Adrenal gland (tissue), 12 donors: ENCODE data around the gene CATSPERB. TPM values are rescaled to one million over a fixed set of nuclear protein-coding genes. Genes with fewer than 3 reads are reported as not detected.

Experiments
- DNase-seq, 7 donors: peaks; one replicate each; pipeline ENCODE4 v3.0.0-alpha.2; 2019 to 2020
- H3K27ac ChIP-seq, 5 donors: fragments of 200-600 bp; sonication (generic) in 4 of 5; 1 replicate in 3 of 5; 2 replicates in 2 of 5; pipeline versions ENCODE4 v1.5.1 to v1.8.0; 2016 to 2020; ENCODE audit warnings: mild to moderate bottlenecking in 1 of 5
- H3K27me3 ChIP-seq: fragments of 200-600 bp; 2 replicates; pipeline ENCODE4 v1.8.0; 2021
- H3K36me3 ChIP-seq, 2 donors: fragments of 200-600 bp; replicated peaks in 1 of 2; 1 replicate in 1 of 2; 2 replicates in 1 of 2; pipeline versions ENCODE4 v1.5.1 to v1.8.0; 2018 to 2022
- H3K4me1 ChIP-seq, 2 donors: fragments of 200-600 bp; replicated peaks in 1 of 2; 1 replicate in 1 of 2; 2 replicates in 1 of 2; pipeline versions ENCODE4 v1.5.1 to v1.8.0; 2018 to 2021
- H3K4me3 ChIP-seq, 4 donors: fragments of 200-600 bp; sonication (generic) in 3 of 4; one replicate each; pipeline ENCODE4 v1.5.1; 2016 to 2018
- H3K9me3 ChIP-seq, 3 donors: fragments of 200-600 bp; sonication (generic) in 1 of 3; replicated peaks in 1 of 3; 1 replicate in 2 of 3; 2 replicates in 1 of 3; pipeline versions ENCODE4 v1.5.1 to v1.8.0; 2016 to 2021
- CTCF ChIP-seq, 6 experiments: fragments of 450-650 bp in 4 of 6; fragments of 200-600 bp in 2 of 6; sonication (generic) in 1 of 6; IDR thresholded peaks; 1 replicate in 5 of 6; 2 replicates in 1 of 6; pipeline versions ENCODE4 v1.5.1 to v1.8.0; 2016 to 2021; ENCODE audit warnings: antibody characterized with exemption in 6 of 6, mild to moderate bottlenecking in 2 of 6, moderate library complexity in 1 of 6
- POLR2A ChIP-seq, 2 donors: fragments of 450-650 bp; IDR thresholded peaks; one replicate each; pipeline ENCODE4 v1.6.1; 2017; ENCODE audit warnings: antibody characterized with exemption in 2 of 2, mild to moderate bottlenecking in 2 of 2, moderate library complexity in 1 of 2
- WGBS, 4 donors: extraction: QIAGEN DNeasy Blood & Tissue Kit in 2 of 4; methylation state at CpG; one replicate each; pipeline versions ENCODE4 v1.1.5 to v1.1.7; 2013 to 2017; 5-methylcytosine and 5-hydroxymethylcytosine counted together
- intact Hi-C, 2 donors: fragments of 100-400 bp; cut with DNase I; formaldehyde crosslinking; loops; one replicate each; pipeline versions ENCODE4 v1.14.1 to v1.15.0; 2022 to 2023
- polyA plus RNA-seq, 3 donors: library from polyadenylated mRNA; stranded (reverse); fragments of 200-250 nt in 2 of 3; fragments of 350-450 nt in 1 of 3; fragmentation: Illumina TruSeq in 1 of 3; extraction: RNeasy Lipid Tissue Mini Kit (QIAGEN cat#74804) in 1 of 3; gene quantifications; one replicate each; pipeline ENCODE4 v1.2.3, GENCODE V29; 2013 to 2014
- total RNA-seq, 9 donors: library from RNA; depleted of rRNA in 4 of 9; stranded (reverse); fragments of >200 nt in 4 of 9; fragments of 120-200 nt in 1 of 9; fragmentation: NEBNext Ultra II Directional in 1 of 9; extraction: Animal tissue kit (Norgen Biotek cat#: 25700) in 1 of 9; gene quantifications; one replicate each; pipeline versions ENCODE4 v1.1.0 to v1.2.4, GENCODE V29; 2013 to 2023
- donor health status: healthy with polysubstance abuse.
- donor health status: Bipolar disorder and iron deficiency.
- donor health status: DM: yes; HTN: yes; CAD: no.
- donor health status: DM: no; HTN: no; CAD: no.
- donor health status: DM: no; HTN: no; CAD: no.
- donor health status: DM: yes; HTN: yes; CAD: no.

Gene CATSPERB
- total and polyA plus RNA-seq, 12 donors, result 0.11 to 3.2 (median 0.70) TPM; not detected in 2

GRCh38 chr14:91624757-91625156 is 107.1 kb downstream of the CATSPERB start:
- Histone ChIP-seq H3K4me1 (no peaks in the 10 kb centered on the region), H3K4me3 (no peak overlapping the region), H3K9me3 (no peaks in the 10 kb centered on the region), H3K27me3 (no peaks in the 10 kb centered on the region), H3K27ac (no peak overlapping the region), H3K36me3 (no peaks in the 10 kb centered on the region)
- DNase-seq, result no peak
- no peak for TF ChIP-seq POLR2A (IDR thresholded peaks at IDR 0.05)
- no peak for TF ChIP-seq CTCF (IDR thresholded peaks at IDR 0.05)
- intact Hi-C loops, result no loop called here
- WGBS, 4 donors, result 86 to 93% (median 91%) methylated on average over 1 of the region's 1 CpG

GRCh38 chr14:91614187-91614586 is 117.7 kb downstream of the CATSPERB start:
- TF ChIP-seq CTCF (IDR thresholded peaks at IDR 0.05), result no peak
- TF ChIP-seq POLR2A (IDR thresholded peaks at IDR 0.05), result no peak
- Histone ChIP-seq H3K4me1 (no peaks in the 10 kb centered on the region), H3K36me3 (no peaks in the 10 kb centered on the region), H3K9me3 (no peaks in the 10 kb centered on the region), H3K27me3 (peaks cover 3% of the 10 kb centered on the region), H3K27ac (no peak overlapping the region), H3K4me3 (no peak overlapping the region)
- intact Hi-C loops, result no loop called here
- 47 to 73% (median 58%) methylated on average over 2 of the region's 2 CpGs for WGBS, 4 donors
- DNase-seq, result no peak

- intact Hi-C loops, result no loop called here
- TF ChIP-seq CTCF (IDR thresholded peaks at IDR 0.05), result no peak
- no peak for TF ChIP-seq POLR2A (IDR thresholded peaks at IDR 0.05)
Observed at GRCh38 chr14:91613459-91614112, 118.3 kb downstream of the CATSPERB start.

GRCh38 chr14:91611528-91611927 is 120.4 kb downstream of the CATSPERB start:
- H3K36me3 ChIP-seq, result no peaks in the 10 kb centered on the region
- 58 to 92% (median 78%) methylated on average over 2 of the region's 2 CpGs for WGBS, 4 donors
- no peak for DNase-seq
- intact Hi-C loops, result no loop called here
- no peak overlapping the region for H3K4me3 ChIP-seq
- H3K4me1 ChIP-seq, result no peaks in the 10 kb centered on the region
- no peaks in the 10 kb centered on the region for H3K9me3 ChIP-seq
- TF ChIP-seq POLR2A (IDR thresholded peaks at IDR 0.05) (no peak), CTCF (IDR thresholded peaks at IDR 0.05) (no peak)
- no peak overlapping the region for H3K27ac ChIP-seq
- peaks cover 3% of the 10 kb centered on the region for H3K27me3 ChIP-seq

More at GRCh38 chr14:91613459-91614112, 118.3 kb downstream of the CATSPERB start:
- H3K36me3 ChIP-seq, result no peaks in the 10 kb centered on the region
- H3K27me3 ChIP-seq, result peaks cover 3% of the 10 kb centered on the region
- DNase-seq, result no peak
- no peaks in the 10 kb centered on the region for H3K4me1 ChIP-seq
- H3K4me3 ChIP-seq, result no peak overlapping the region
- H3K27ac ChIP-seq, result no peak overlapping the region
- 83 to 94% (median 92%) methylated on average over 6 of the region's 6 CpGs for WGBS, 4 donors
- H3K9me3 ChIP-seq, result no peaks in the 10 kb centered on the region
